ENCODE measurements around the gene MIF4GD. TPM values are rescaled to one million over a fixed set of nuclear protein-coding genes. Genes with fewer than 3 reads are reported as not detected.

Gene MIF4GD
- total RNA-seq, 2 donors from 2014 or later: 32.5 to 70.1 TPM

DNA sequence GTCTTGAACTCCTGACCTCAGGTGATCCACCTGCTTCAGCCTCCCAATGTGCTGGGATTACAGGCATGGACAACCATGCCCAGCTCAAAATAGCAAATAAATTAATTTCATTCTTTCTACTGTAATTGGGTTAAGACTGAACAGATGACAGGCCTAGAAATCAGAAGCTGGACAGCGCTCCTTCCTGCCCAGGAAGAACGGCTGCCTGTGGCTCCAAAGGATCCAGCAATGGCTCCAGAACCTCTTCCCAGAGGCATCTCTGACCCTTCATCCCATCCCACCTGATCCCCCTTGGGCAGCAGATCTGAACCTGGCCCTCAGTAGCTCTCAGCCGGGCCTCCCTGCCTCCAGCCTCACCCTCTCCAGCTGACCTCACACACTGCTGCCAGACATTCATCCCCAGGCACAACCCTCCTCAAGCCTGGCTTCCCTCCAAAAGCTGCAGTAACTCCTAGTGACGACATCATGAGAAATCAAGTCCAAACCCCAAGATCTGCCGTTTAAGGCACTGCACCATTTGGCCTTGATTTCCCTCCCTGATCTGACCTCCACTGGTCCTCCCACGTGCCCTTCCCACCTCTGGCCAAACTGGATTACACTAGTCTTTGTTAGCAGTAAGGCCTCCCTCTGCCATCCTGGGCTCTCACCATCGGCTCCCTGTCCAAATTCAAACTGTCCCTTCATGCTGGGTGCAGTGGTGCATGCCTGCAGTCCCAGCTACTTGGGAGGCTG is 3.1 kb upstream of the MIF4GD start:
- H3K9me3 ChIP-seq: no peaks in the 10 kb centered on the region
- H3K36me3 ChIP-seq: peaks cover 5% of the 10 kb centered on the region
- no peaks in the 10 kb centered on the region for H3K27me3 ChIP-seq (replicated peaks; ENCODE audit: insufficient read depth)
- DNase-seq (ENCODE audit: low spot score) (no peak), ATAC-seq (ENCODE audit: insufficient number of reproducible peaks, low FRiP score, low read depth) (no peak)
- TF ChIP-seq, protein P1, sequence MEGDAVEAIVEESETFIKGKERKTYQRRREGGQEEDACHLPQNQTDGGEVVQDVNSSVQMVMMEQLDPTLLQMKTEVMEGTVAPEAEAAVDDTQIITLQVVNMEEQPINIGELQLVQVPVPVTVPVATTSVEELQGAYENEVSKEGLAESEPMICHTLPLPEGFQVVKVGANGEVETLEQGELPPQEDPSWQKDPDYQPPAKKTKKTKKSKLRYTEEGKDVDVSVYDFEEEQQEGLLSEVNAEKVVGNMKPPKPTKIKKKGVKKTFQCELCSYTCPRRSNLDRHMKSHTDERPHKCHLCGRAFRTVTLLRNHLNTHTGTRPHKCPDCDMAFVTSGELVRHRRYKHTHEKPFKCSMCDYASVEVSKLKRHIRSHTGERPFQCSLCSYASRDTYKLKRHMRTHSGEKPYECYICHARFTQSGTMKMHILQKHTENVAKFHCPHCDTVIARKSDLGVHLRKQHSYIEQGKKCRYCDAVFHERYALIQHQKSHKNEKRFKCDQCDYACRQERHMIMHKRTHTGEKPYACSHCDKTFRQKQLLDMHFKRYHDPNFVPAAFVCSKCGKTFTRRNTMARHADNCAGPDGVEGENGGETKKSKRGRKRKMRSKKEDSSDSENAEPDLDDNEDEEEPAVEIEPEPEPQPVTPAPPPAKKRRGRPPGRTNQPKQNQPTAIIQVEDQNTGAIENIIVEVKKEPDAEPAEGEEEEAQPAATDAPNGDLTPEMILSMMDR (IDR thresholded peaks at IDR 0.05): no peak
- no peak overlapping the region for H3K27ac ChIP-seq
- no peak overlapping the region for H3K4me3 ChIP-seq
- peaks cover 12 to 21% of the 10 kb centered on the region in 2 donors for H3K4me1 ChIP-seq (ENCODE audit: control insufficient read depth in 1 of 2, low read depth in 2 of 2)

- Histone ChIP-seq H3K27ac (peak overlapping the region in 1 of 2 donors; percentile 25), H3K36me3 (peaks cover 5% of the 10 kb centered on the region), H3K27me3 (replicated peaks; ENCODE audit: insufficient read depth) (no peaks in the 10 kb centered on the region), H3K4me3 (no peak overlapping the region), H3K9me3 (no peaks in the 10 kb centered on the region), H3K4me1 (ENCODE audit: control insufficient read depth in 1 of 2, low read depth in 2 of 2) (peaks cover 12 to 25% of the 10 kb centered on the region in 2 donors)
- TF ChIP-seq, protein P1 (IDR thresholded peaks at IDR 0.05): no peak
- ATAC-seq (ENCODE audit: insufficient number of reproducible peaks, low FRiP score, low read depth) (no peak), DNase-seq (ENCODE audit: low spot score) (no peak)
Observed at GRCh38 chr17:75272848-75273184, 1.8 kb upstream of the MIF4GD start.

- DNase-seq (ENCODE audit: low spot score): no peak
- TF ChIP-seq, protein P1 (IDR thresholded peaks at IDR 0.05): no peak
Observed at GRCh38 chr17:75271955-75272847, 1.2 kb upstream of the MIF4GD start.

GRCh38 chr17:75271233-75271954 is 363 bp upstream of the MIF4GD start:
- H3K4me3 ChIP-seq: peak overlapping the region; percentile 97
- peaks cover 12 to 25% of the 10 kb centered on the region in 2 donors for H3K4me1 ChIP-seq (ENCODE audit: control insufficient read depth in 1 of 2, low read depth in 2 of 2)
- no peaks in the 10 kb centered on the region for H3K9me3 ChIP-seq
- peak overlapping the region; percentile 71 to 87 for H3K27ac ChIP-seq
- DNase-seq (ENCODE audit: low spot score) (no peak), ATAC-seq (ENCODE audit: insufficient number of reproducible peaks, low FRiP score, low read depth) (peak; percentile 64)
- H3K36me3 ChIP-seq: peaks cover 7% of the 10 kb centered on the region
- H3K27me3 ChIP-seq (replicated peaks; ENCODE audit: insufficient read depth): no peaks in the 10 kb centered on the region
- TF ChIP-seq, protein P1 (IDR thresholded peaks at IDR 0.05): peak; percentile 75

More at GRCh38 chr17:75271955-75272847, 1.2 kb upstream of the MIF4GD start:
- ATAC-seq (ENCODE audit: insufficient number of reproducible peaks, low FRiP score, low read depth): no peak
- no peaks in the 10 kb centered on the region for H3K27me3 ChIP-seq (replicated peaks; ENCODE audit: insufficient read depth)
- H3K9me3 ChIP-seq: no peaks in the 10 kb centered on the region
- peak overlapping the region; percentile 71 to 87 for H3K27ac ChIP-seq
- H3K4me1 ChIP-seq (ENCODE audit: control insufficient read depth in 1 of 2, low read depth in 2 of 2): peaks cover 12 to 25% of the 10 kb centered on the region in 2 donors
- H3K4me3 ChIP-seq: peak overlapping the region; percentile 97
- peaks cover 1% of the 10 kb centered on the region for H3K36me3 ChIP-seq
